ENCODE results near the gene P3H2.

P3H2 gene

DNA sequence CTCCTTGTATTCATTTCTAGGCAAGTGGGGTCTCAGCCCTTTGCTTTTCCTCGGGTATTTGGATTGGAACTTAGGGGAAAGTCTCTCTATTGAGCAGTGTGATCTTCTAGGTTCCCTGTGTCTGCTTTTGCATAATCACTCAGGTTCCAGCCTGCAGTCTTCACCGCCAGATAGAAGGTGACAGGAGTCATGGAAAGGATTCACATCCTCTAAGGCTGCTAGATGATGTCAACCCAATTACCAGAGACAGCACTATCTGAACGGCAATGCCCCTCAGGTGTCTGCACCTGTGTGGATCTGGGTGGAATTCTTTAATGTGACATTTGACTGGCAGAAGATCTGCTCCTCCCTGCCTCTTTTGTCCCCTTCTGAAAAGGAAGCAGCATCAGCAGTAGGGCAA is 177.7 kb downstream of the P3H2 start:
- DNase-seq, result no peak

DNA sequence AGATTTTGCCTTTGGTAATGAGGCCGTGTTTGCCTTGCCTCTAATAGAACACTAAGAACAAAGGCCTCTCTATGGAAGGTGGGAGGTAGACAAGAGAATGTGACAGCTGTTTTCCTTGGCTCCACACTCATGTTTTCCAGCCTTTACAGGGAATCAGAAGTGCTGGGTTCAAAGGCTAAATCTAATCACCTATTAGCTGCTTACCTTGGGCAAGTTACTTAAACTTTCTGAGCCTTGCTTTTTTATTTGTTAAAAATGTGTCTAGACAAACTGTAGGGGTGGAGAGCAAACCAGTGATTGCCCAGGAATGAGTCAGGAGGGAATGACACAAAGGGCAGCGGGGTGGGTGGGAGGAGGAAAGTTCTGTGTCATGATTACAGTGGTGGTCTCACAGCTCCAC is 179.0 kb downstream of the P3H2 start:
- DNase-seq, result peak; percentile 61

GRCh38 chr3:189941125-189941524 is 179.6 kb downstream of the P3H2 start:
- no peak for DNase-seq

GRCh38 chr3:189937302-189938127 is 183.2 kb downstream of the P3H2 start:
- no peak for DNase-seq

DNA sequence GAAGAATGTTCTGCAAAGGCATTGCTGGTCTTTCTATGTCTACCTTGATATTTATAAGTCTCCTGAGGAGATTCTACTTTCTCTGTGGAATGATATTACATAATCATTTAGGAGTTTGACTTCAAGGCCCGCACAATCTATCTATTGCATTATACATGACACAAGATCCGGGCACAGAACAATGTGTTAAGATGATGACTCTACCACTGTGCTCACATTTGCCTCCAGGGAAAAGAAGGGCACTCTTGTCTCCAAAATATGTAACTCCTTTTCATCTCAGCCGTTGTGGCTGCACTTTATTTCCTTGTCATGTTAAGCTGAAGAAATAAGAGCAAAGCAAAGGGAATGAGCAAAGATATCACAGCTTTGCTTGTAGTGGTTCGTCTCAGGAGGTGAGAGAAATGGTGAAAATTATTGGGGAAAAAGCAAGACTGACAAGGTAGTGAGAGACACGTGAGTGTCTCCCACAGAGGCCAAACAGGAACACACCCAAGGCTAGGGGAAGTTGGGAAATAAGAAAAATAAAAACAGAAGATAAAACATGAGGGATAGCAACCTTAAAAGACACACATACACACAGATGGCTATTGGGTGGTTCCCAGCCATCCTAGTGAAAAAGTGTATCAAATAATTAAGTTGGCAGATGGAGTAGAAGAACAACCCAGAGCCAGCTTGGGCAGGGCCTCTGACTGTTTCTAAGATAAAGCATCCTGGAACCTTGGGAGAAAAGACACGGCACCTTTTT is 184.3 kb downstream of the P3H2 start:
- no peak for DNase-seq

DNA sequence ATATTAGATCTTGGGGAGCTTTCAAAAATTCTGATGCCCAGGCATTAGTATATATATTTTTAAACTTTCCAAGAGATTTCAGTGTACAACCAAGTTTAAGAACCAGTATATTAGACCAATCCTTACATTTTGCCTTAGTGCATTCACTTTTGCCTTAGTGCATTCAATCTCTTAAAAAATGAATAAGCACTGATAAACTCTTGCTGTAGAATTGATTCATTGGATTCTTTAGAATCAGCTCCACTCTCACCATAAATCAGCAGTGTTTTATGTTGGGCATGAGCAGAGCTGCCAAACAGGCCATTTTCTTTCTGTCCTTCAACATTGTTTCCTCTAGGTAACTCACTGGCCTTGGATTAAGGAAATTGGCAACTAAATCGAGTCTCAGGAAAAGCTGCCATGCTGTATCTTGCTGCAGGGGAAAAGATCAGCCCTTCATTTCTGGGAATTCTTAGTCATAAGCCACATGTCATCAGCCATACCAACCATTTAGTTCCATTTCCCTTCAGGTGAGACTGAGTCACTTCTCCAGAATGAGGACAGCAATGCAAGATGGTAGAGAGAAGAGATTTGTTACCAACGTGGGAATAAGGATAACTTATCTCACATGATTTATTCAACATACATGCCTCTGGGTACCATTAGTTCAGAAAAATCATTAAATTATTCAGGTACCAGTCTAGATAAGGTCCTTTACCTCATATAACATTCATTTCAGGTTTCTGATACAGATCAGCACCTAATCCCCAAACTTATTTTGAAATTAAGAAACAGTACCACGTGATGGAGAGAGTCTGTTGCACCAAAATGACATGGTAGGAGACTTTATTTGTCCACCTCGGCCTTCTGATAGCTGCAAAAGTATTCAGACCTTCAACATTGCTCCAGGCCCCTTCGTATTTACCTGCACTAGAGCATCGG is 192.5 kb downstream of the P3H2 start:
- DNase-seq, result no peak

GRCh38 chr3:189921770-189922169 is 198.9 kb downstream of the P3H2 start:
- DNase-seq, result no peak

DNA sequence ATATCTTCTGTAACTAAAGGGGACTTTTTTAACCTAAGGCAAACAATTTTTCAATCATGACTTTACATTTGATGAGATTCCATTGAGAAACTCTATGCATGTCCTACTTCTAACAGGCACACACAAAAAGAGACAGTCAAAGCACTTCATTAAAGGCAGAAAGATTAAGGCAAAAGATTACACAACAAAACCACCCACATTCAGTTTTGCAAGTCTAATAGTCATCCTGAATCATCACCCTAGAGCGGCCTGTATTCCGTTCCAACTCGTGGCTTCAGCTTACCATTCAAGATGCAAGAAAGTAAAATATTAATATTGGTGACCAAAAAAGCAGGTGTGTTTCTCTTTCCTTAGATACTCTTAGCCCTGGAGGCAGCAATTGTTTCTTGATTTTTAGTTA is 205.9 kb downstream of the P3H2 start:
- no peak for DNase-seq

DNA sequence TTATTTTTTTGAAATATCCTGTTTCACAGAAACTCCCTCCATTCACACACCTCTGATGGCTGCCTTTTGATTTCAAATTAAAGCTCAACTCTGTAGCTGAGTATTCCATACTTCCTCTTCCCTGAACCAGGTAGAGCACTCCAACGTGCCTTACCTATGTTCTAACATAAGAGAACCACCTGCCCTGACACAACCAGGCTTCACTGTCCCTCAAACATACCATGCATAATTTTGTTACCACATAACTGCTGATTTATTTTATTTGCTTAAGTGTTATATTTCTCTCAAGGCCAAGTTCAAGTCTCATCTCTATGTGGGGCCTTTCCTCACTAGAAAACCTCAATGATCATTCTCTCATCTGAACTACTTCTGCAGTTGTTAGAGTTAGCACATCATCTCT is 209.7 kb downstream of the P3H2 start:
- DNase-seq, result no peak

- DNase-seq, result no peak
These were observed 211.1 kb downstream of the P3H2 start for GRCh38 chr3:189909573-189909972.

- no peak for DNase-seq
These were observed 211.6 kb downstream of the P3H2 start for GRCh38 chr3:189909139-189909538.

DNA sequence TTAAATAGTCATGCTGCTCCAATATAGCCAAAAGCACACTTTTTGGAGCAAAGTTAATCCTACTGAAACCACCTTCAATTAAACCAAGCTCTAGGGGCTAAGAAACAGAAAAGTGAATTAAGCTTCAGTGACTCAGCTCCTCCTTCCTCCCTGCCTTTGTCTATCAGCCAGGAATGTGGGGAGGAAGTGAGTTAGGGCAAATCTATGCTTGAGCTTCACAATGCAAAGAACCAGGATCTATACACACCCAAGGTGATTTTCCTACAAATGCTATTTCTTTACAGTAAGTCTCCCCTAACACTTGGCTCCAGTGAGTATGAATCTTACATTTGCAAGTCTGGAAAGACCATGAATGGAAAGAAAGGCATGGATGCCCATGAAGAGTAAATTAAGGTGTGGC is 212.1 kb downstream of the P3H2 start:
- no peak for DNase-seq

- no peak for DNase-seq
These were observed 212.9 kb downstream of the P3H2 start for GRCh38 chr3:189907803-189908202.

Data from NCI-H1092 treated with DMSO at 0.1 percent for 48 hours (cell line).